Breast epithelium (tissue), 3 donors: ENCODE measurements around the gene ZC3H14.

Source experiments
- POLR2A ChIP-seq: fragments of 450-650 bp; IDR thresholded peaks from one replicate; pipeline ENCODE4 v1.6.1; 2016; ENCODE audit warnings: antibody characterized with exemption, mild to moderate bottlenecking, moderate library complexity
- POLR2AphosphoS5 ChIP-seq, 3 donors: sonication (generic); formaldehyde crosslinking; IDR thresholded peaks; one replicate each; pipeline ENCODE4 v1.6.1; 2017; ENCODE audit warnings: antibody characterized with exemption in 3 of 3
- TF ChIP-seq, protein P1 (sequence below), 3 donors: fragments of 450-650 bp; IDR thresholded peaks; one replicate each; pipeline ENCODE4 v1.5.1; 2016 to 2017; ENCODE audit warnings: antibody characterized with exemption in 3 of 3, mild to moderate bottlenecking in 3 of 3, moderate library complexity in 3 of 3

DNA sequence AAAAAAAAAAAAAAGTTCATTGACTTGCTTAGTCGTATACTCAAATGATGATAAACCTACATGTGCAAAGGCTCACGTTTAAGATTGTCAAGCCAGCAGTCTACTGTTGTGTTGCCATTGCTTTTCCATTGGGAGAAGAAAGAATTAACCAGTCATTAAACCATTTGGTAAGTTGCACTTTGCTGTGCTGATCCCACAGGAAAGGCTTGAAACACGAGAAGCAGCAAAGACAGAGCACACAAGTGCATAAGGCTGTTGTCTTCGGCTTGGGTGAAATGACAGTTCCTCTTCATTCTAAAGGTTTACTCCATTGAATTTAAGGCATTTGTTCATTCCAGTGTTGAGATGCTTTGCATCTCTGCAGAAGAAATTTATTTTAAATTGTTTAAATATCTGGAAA, 50.1 kb downstream of the ZC3H14 start:
- TF ChIP-seq, protein P1, sequence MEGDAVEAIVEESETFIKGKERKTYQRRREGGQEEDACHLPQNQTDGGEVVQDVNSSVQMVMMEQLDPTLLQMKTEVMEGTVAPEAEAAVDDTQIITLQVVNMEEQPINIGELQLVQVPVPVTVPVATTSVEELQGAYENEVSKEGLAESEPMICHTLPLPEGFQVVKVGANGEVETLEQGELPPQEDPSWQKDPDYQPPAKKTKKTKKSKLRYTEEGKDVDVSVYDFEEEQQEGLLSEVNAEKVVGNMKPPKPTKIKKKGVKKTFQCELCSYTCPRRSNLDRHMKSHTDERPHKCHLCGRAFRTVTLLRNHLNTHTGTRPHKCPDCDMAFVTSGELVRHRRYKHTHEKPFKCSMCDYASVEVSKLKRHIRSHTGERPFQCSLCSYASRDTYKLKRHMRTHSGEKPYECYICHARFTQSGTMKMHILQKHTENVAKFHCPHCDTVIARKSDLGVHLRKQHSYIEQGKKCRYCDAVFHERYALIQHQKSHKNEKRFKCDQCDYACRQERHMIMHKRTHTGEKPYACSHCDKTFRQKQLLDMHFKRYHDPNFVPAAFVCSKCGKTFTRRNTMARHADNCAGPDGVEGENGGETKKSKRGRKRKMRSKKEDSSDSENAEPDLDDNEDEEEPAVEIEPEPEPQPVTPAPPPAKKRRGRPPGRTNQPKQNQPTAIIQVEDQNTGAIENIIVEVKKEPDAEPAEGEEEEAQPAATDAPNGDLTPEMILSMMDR (IDR thresholded peaks at IDR 0.05) = no peak
- TF ChIP-seq POLR2AphosphoS5 (IDR thresholded peaks at IDR 0.05) = no peak
- no peak for TF ChIP-seq POLR2A
